Activated CD4-positive, alpha-beta T cell treated with anti-CD3 and anti-CD28 coated beads, Interleukin-2, amount 50 U/mL, for 24 hours (primary cell): ENCODE measurements around the gene CERS4.
"Not testable (repeated sequence)": the region's sequence is repeated elsewhere in the genome, so short reads cannot be mapped to it uniquely, and the experiment has no call there.

Experiments used
- DNase-seq, 2 donors: peaks; one replicate each; pipeline ENCODE4 v3.0.0-alpha.2; 2020; ENCODE audit warnings: low read depth in 1 of 2, low spot score in 1 of 2

CERS4 gene

GRCh38 chr19:8261347-8261746 is 52.2 kb downstream of the CERS4 start:
- DNase-seq, result no peak

GRCh38 chr19:8261881-8262280 is 52.7 kb downstream of the CERS4 start:
- no peak for DNase-seq

GRCh38 chr19:8262431-8262830 is 53.3 kb downstream of the CERS4 start:
- DNase-seq, result no peak

- DNase-seq, result not testable (repeated sequence)
Measured at GRCh38 chr19:8264248-8264647, 55.1 kb downstream of the CERS4 start.

GRCh38 chr19:8265872-8266271 is 56.7 kb downstream of the CERS4 start:
- DNase-seq, result no peak

- no peak for DNase-seq
Measured at GRCh38 chr19:8269724-8270123, 60.6 kb downstream of the CERS4 start.

- DNase-seq, result not testable (repeated sequence)
Measured at GRCh38 chr19:8276508-8276907, 67.3 kb downstream of the CERS4 start.

- DNase-seq, result not testable (repeated sequence)
Measured at GRCh38 chr19:8291337-8291736, 82.2 kb downstream of the CERS4 start.

GRCh38 chr19:8302357-8302691 is 93.2 kb downstream of the CERS4 start:
- DNase-seq, result no peak

GRCh38 chr19:8302734-8303133 is 93.6 kb downstream of the CERS4 start:
- no peak for DNase-seq

- no peak for DNase-seq
Measured at GRCh38 chr19:8304841-8305621, 95.9 kb downstream of the CERS4 start.

GRCh38 chr19:8305798-8306197 is 96.6 kb downstream of the CERS4 start:
- no peak for DNase-seq

GRCh38 chr19:8306235-8307054 is 97.3 kb downstream of the CERS4 start:
- no peak for DNase-seq

GRCh38 chr19:8307400-8307964 is 98.3 kb downstream of the CERS4 start:
- DNase-seq, result no peak

- peak; percentile 76 to 81 for DNase-seq
Measured at GRCh38 chr19:8307965-8308866, 99.0 kb downstream of the CERS4 start, which contains the start of gene CD320. Gene CD320, minus strand, starts transcription at chr19:8308358. Its CDS starts 68 bp downstream, at chr19:8308290.

GRCh38 chr19:8308891-8309291 is 99.7 kb downstream of the CERS4 start:
- DNase-seq, result no peak

GRCh38 chr19:8310342-8311055 is 101.3 kb downstream of the CERS4 start:
- no peak for DNase-seq

- DNase-seq, result no peak
Measured at GRCh38 chr19:8311461-8312260, 102.5 kb downstream of the CERS4 start.
